ENCODE results near the gene CRB2.

The CRB2 gene

DNA sequence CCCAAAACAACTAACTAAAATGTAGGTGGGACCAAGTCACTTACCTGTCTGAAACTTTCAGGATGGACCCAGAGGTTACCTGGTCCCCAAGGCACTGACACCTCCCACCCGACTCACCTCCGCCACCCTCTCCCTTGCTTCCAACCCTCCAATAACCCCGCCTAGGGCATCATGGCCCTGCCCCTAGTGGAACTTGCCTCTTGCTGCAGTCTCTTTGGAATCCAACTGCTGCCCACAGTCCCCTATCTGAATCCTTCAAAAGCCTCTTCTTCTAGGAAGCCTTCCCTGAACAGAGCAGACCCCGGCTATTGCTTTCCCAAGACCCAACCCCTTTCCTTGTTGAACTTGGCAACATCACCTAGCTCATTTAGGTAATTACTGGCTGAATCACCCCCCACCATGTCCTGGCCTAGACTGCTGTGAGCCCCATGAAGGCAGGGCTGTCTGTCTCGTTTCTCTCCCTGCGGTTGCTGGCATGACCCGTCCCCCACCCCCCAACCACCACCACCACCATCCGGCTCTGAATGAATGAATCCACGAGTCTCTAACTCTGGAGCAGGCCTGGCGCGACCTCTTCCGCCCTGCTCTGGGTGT is 9.4 kb downstream of the CRB2 start:
- peak; percentile 34 for TF ChIP-seq CTCF (conservative IDR thresholded peaks at IDR 0.05; ENCODE audit: control insufficient read depth, insufficient read depth, low read depth, low read length)
- no peak overlapping the region for H3K4me3 ChIP-seq (ENCODE audit: control insufficient read depth, low read depth, low read length)
- no peak for DNase-seq (ENCODE audit: low read depth)

DNA sequence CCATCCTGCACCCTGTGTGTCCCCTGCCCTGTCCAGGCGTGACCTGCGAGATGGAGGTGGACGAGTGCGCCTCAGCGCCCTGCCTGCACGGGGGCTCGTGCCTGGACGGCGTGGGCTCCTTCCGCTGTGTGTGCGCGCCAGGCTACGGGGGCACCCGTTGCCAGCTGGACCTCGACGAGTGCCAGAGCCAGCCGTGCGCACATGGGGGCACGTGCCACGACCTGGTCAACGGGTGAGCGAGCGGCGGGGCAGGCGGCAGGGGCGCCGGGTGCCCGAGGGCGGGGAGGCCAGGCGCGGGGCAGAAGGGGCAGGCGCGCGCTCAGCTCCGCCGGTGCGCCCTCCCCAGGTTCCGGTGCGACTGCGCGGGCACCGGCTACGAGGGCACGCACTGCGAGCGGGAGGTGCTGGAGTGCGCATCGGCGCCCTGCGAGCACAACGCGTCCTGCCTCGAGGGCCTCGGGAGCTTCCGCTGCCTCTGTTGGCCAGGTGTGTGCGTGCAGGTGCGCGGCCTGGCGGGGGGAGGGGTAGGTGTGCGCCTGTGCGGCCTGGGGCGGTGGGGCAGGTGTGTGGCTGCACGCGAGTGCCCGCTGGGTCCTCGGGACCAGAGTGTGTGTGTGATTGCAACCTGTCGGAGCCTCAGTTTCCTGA is 10.0 kb downstream of the CRB2 start:
- H3K4me3 ChIP-seq (ENCODE audit: control insufficient read depth, low read depth, low read length), result no peak overlapping the region
- no peak for TF ChIP-seq CTCF (conservative IDR thresholded peaks at IDR 0.05; ENCODE audit: control insufficient read depth, insufficient read depth, low read depth, low read length)
- DNase-seq (ENCODE audit: low read depth), result no peak

- no peak overlapping the region for H3K4me3 ChIP-seq (ENCODE audit: control insufficient read depth, low read depth, low read length)
- no peak for TF ChIP-seq CTCF (conservative IDR thresholded peaks at IDR 0.05; ENCODE audit: control insufficient read depth, insufficient read depth, low read depth, low read length)
- no peak for DNase-seq (ENCODE audit: low read depth)
Measured at GRCh38 chr9:123368023-123368422, 12.0 kb downstream of the CRB2 start.

GRCh38 chr9:123368536-123369153 is 12.6 kb downstream of the CRB2 start:
- no peak overlapping the region for H3K4me3 ChIP-seq (ENCODE audit: control insufficient read depth, low read depth, low read length)
- no peak for DNase-seq (ENCODE audit: low read depth)
- no peak for TF ChIP-seq CTCF (conservative IDR thresholded peaks at IDR 0.05; ENCODE audit: control insufficient read depth, insufficient read depth, low read depth, low read length)

- no peak overlapping the region for H3K4me3 ChIP-seq (ENCODE audit: control insufficient read depth, low read depth, low read length)
- DNase-seq (ENCODE audit: low read depth), result no peak
- no peak for TF ChIP-seq CTCF (conservative IDR thresholded peaks at IDR 0.05; ENCODE audit: control insufficient read depth, insufficient read depth, low read depth, low read length)
Measured at GRCh38 chr9:123369296-123369695, 13.3 kb downstream of the CRB2 start.

DNA sequence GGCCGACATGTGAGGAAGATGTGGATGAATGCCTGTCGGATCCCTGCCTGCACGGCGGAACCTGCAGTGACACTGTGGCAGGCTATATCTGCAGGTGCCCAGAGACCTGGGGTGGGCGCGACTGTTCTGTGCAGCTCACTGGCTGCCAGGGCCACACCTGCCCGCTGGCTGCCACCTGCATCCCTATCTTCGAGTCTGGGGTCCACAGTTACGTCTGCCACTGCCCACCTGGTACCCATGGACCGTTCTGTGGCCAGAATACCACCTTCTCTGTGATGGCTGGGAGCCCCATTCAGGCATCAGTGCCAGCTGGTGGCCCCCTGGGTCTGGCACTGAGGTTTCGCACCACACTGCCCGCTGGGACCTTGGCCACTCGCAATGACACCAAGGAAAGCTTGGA is 14.1 kb downstream of the CRB2 start:
- no peak for DNase-seq (ENCODE audit: low read depth)
- no peak overlapping the region for H3K4me3 ChIP-seq (ENCODE audit: control insufficient read depth, low read depth, low read length)
- TF ChIP-seq CTCF (conservative IDR thresholded peaks at IDR 0.05; ENCODE audit: control insufficient read depth, insufficient read depth, low read depth, low read length), result no peak

All from fibroblast of mammary gland (primary cell).